Neural cell (in vitro differentiated cells): ENCODE measurements around the gene C1orf21.

Source experiments
- CTCF ChIP-seq: fragments of 450-650 bp; IDR thresholded peaks from 2 replicates; pipeline ENCODE4 v1.5.1; 2014; ENCODE audit warnings: antibody characterized with exemption, mild to moderate bottlenecking, moderate library complexity; ENCODE audit not compliant: poor library complexity, severe bottlenecking
- MXI1 ChIP-seq: fragments of 450-650 bp; conservative IDR thresholded peaks from 2 replicates; pipeline ENCODE4 v1.6.1; 2014; ENCODE audit warnings: antibody characterized with exemption, mild to moderate bottlenecking; ENCODE audit not compliant: poor library complexity, severe bottlenecking
- POLR2AphosphoS5 ChIP-seq: IDR thresholded peaks from 2 replicates; pipeline ENCODE4 v1.6.1; 2012
- RAD21 ChIP-seq: fragments of 450-650 bp; conservative IDR thresholded peaks from 2 replicates; pipeline ENCODE4 v1.6.1; 2014; ENCODE audit warnings: antibody characterized with exemption, mild to moderate bottlenecking, moderate library complexity
- SMC3 ChIP-seq: fragments of 450-650 bp; conservative IDR thresholded peaks from 2 replicates; pipeline ENCODE4 v1.6.1; 2014; ENCODE audit warnings: antibody characterized with exemption, mild to moderate bottlenecking, moderate library complexity; ENCODE audit not compliant: poor library complexity
- TAF1 ChIP-seq: IDR thresholded peaks from 2 replicates; pipeline ENCODE4 v1.6.1; 2012; ENCODE audit warnings: low read depth

DNA sequence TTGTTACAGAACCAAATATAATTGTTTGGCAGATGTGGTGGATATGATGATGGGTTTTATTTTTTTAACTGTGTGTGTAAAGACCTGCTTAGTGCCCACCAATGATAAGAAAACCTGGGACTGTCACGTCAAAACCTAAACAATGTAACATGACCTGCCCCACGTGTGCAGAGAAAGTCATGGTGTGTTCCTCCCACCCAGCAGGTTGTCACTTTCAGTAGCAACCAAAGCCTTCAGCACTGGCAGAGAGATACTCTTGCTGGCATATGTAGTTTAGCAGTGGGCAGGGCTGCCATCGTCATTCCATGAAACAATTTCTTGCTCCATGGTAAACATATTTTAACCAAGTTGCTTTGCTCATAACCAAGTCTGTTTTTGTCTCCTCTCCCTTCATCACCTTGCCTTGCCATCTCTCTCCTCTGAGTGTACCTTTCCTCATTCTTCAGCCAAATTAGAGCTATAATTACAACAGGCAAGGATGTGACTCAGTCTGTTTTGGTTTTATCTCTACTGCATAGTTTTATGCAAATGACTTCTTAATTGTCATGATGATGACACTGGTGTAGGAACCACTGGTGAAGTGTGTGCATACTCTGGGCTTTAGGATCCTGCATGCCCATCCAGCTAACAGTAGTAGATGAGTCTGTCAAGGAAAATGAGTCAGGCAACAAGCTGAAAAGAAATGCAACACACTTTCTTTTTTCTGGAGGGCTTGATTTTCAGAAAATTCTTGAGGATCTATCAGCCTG lies 217.5 kb downstream of the C1orf21 start:
- TF ChIP-seq POLR2AphosphoS5 = no peak
- TF ChIP-seq TAF1 = no peak
- TF ChIP-seq CTCF = no peak
- no peak for TF ChIP-seq RAD21
- TF ChIP-seq SMC3 = no peak
- no peak for TF ChIP-seq MXI1
